Measurements from ENCODE around the gene MS4A3.
"Not testable (repeated sequence)": the region's sequence is repeated elsewhere in the genome, so short reads cannot be mapped to it uniquely, and the experiment has no call there.

The MS4A3 gene, protein sequence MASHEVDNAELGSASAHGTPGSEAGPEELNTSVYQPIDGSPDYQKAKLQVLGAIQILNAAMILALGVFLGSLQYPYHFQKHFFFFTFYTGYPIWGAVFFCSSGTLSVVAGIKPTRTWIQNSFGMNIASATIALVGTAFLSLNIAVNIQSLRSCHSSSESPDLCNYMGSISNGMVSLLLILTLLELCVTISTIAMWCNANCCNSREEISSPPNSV

DNA sequence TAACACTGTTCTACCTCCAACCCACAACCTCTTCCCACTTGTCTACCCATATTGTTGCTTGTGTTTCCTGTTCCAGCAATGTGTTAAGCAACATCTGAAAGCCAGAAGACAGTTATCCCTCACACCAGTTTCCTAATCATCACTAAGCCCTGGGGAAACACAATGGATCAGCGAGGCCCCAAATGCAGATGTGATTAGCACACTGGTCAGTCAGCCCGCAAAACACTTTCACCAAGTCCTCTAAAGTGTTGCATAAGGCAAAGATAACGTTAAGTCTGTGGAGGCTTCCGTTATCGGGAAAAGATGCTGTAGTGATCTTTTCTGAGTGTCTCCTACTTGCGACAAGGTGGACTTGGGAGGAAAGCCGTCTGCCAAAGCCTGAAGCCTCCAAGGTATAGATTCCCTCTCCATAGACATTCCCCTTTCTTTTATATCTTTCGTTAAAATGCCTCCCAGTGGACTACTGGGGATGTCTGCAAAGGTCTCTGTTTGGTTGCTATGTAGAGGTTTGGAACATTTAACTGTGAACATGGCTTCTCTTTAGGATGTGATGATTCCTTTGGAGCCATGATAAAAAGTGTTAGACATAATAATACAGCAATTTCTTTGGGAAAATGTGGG is at the start of gene MS4A3:
TSS of gene MS4A3 (plus strand) at position 317 of the 621 bp plus-strand sequence. CDS start 4,496 bp downstream, outside the sequence.
- in situ Hi-C loops (cut with MboI; ENCODE audit: low sequenced_read_pairs), result no loop called here

DNA sequence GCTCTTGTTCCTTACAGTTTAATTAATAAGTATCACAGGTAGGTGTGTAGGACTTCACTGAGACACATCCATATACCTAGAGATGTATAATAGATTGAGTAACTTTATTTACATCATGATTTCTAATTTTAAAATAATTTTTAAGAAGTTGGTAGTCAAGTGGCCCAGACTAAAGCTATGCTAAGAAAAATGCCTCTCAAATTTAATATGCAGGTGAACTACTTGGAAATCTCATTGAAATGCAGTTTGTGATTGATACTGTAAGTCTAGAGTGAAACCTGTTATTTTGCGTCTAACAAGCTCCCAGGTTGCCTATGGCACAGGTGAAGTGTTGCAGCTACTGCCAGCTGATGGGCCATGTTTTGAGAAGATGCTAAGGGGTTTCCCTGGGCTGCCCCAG is 39.6 kb upstream of the MS4A3 start, which contains the start of gene OOSP4B:
TSS of gene OOSP4B (plus strand) at position 301 of the 400 bp plus-strand sequence.
- in situ Hi-C loops (cut with MboI; ENCODE audit: low sequenced_read_pairs), result no loop called here

GRCh38 chr11:60018058-60018457 is 38.4 kb upstream of the MS4A3 start:
- in situ Hi-C loops (cut with MboI; ENCODE audit: low sequenced_read_pairs), result no loop called here

DNA sequence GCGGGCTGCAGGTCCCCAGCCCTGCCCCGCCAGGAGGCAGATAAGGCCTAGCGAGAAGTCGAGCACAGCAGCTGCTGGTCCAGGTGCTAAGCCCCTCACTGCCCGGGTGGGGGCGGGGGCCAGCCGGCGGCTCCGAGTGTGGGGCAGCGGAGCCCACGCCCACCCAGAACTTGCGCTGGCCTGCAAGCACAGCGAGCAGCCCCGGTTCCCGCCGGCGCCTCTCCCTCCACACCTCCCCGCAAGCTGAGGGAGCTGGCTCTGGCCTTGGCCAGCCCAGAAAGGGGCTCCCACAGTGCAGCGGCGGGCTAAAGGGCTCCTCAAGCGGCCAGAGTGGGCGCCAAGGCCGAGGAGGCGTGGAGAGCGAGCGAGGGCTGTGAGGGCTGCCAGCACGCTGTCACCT is 36.1 kb upstream of the MS4A3 start:
- in situ Hi-C loops (cut with MboI; ENCODE audit: low sequenced_read_pairs), result not testable (repeated sequence)

DNA sequence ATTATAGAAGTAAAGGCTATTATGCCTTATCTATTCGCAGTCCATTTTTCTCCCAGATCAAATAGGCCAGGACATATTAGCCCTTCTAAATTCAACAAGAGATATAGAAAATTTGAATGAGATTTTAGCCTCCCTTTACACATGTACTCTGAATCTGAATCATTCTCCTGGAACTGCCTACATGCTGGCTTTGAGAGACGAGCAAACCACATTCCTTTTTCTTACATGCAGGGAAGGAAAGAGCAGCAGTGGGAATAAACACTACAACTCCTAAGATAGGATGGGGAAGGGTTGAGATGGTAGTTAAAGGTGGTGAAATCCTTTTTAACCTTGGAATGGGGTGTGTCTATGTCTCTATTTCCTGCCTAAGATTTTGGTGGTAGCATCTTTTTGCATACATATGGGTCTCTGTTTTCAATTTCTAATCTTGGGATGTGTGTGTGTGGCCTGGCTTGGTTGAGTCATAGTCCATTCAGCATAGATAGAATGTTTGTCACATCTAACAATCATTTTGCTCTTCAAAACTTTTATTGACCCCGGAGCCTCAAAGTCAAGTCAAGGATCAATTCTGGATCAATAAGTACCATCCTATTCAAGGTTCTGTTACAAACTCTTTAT is 27.3 kb upstream of the MS4A3 start:
- in situ Hi-C loops (cut with MboI; ENCODE audit: low sequenced_read_pairs), result no loop called here

- in situ Hi-C loops (cut with MboI; ENCODE audit: low sequenced_read_pairs), result no loop called here
These were observed 16.4 kb upstream of the MS4A3 start, which contains the start of gene OOSP2 for GRCh38 chr11:60040109-60040508. Gene OOSP2, plus strand, starts transcription at chr11:60040409. Its CDS starts 51 bp downstream, at chr11:60040460.

DNA sequence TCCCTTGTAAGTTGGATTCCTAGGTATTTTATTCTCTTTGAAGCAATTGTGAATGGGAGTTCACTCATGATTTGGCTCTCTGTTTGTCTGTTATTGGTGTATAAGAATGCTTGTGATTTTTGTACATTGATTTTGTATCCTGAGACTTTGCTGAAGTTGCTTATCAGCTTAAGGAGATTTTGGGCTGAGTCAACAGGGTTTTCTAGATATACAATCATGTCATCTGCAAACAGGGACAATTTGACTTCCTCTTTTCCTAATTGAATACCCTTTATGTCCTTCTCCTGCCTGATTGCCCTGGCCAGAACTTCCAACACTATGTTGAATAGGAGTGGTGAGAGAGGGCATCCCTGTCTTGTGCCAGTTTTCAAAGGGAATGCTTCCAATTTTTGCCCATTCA is 6.0 kb upstream of the MS4A3 start:
- in situ Hi-C loops (cut with MboI; ENCODE audit: low sequenced_read_pairs), result not testable (repeated sequence)

- in situ Hi-C loops (cut with MboI; ENCODE audit: low sequenced_read_pairs), result not testable (repeated sequence)
These were observed 5.6 kb upstream of the MS4A3 start for GRCh38 chr11:60050839-60051238.

- in situ Hi-C loops (cut with MboI; ENCODE audit: low sequenced_read_pairs), result no loop called here
These were observed 2.6 kb downstream of the MS4A3 start for GRCh38 chr11:60059052-60059451.

DNA sequence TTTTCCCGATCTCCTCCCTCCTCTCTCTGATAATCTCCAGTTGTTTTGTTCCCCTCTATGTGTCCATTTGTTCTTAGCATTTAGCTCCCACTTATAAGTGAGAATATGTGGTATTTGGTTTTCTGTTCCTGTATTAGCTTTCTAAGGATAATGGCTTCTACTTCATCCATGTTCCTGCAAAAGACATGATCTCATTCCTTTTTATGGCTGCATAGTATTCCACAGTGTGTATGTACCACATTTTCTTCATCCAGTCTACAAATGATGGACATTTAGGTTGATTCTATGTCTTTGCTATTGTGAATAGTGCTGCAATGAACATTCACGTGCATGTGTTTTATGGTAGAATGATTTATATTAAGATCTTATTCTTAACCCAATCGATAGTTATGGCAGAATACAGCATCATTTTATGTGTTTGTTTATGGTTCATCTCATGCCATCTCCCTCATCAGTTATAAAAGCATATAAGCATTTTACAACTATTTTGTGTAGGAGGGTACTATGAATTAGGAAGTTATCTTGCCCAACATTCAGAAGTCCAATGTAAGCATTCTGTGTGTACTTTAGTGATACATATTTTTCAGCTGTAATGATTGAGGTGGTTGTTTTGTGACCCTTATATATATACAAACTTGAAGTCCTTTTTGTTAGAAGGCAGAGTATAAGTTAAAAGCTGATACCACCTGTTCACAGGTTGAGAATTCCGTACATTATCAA is 3.2 kb downstream of the MS4A3 start:
- in situ Hi-C loops (cut with MboI; ENCODE audit: low sequenced_read_pairs), result no loop called here

GRCh38 chr11:60064111-60064510 is 7.6 kb downstream of the MS4A3 start:
- in situ Hi-C loops (cut with MboI; ENCODE audit: low sequenced_read_pairs), result no loop called here

DNA sequence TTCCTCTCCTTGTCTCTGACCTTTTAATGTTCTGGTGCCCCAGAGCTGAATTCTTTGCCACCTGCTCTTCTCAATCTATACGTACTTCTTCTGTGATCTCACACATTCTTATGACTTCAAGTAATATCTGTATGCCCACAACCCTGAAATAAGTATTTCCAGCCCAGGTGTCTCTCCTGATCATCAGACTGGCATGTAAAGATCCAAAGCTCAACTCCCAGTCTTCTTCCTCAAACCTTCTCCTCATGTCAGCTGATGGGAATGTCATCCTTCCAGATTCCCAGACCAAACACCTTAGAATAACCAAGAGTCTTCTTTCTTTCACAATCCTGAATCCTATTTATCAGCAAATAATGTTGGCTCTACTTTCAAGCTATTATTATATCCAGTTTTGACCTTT is 9.3 kb downstream of the MS4A3 start:
- in situ Hi-C loops (cut with MboI; ENCODE audit: low sequenced_read_pairs), result no loop called here

- in situ Hi-C loops (cut with MboI; ENCODE audit: low sequenced_read_pairs), result no loop called here
These were observed 13.0 kb downstream of the MS4A3 start for GRCh38 chr11:60069450-60069849.

DNA sequence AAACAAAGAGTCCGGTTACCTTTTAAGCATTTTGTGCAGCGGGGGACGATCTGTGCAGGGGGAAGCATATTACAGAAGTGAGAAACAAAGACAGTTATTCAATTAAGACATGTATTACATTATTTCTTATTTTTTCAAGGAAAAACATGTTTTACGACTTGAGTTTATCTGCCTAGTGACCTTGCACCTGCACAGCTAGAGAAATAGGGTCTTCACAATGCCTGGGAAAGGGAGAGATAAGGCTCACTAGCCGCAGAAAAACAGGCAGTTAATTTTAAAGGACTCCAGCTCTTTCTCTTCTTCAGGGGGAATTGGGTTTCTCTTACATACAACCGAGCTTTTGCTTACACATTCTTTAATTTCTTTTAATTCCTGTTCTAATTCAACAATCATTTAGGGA is 15.2 kb downstream of the MS4A3 start:
- in situ Hi-C loops (cut with MboI; ENCODE audit: low sequenced_read_pairs), result not testable (repeated sequence)

GRCh38 chr11:60077216-60077817 is 20.9 kb downstream of the MS4A3 start:
- in situ Hi-C loops (cut with MboI; ENCODE audit: low sequenced_read_pairs), result no loop called here

GRCh38 chr11:60077981-60078380 is 21.5 kb downstream of the MS4A3 start:
- in situ Hi-C loops (cut with MboI; ENCODE audit: low sequenced_read_pairs), result no loop called here

- in situ Hi-C loops (cut with MboI; ENCODE audit: low sequenced_read_pairs), result no loop called here
These were observed 22.3 kb downstream of the MS4A3 start for GRCh38 chr11:60078745-60079144.

DNA sequence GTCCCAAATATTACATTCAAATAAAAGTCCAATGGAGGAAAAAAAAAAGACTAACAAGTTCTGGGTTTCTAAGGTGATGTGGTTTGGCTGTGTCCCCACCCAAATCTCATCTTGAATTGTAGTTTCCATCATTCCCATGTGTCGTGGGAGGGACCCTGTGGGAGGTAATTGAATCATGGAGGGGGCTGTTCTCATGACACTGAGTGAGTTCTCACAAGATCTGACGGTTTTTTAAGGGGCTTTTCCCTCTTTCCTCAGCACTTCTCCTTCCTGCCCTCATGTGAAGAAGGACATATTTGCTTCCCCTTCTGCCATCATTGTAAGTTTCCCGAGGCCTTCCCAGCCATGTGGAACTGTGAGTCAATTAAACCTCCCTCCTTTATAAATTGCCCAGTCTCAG is 24.1 kb downstream of the MS4A3 start:
- in situ Hi-C loops (cut with MboI; ENCODE audit: low sequenced_read_pairs), result no loop called here

DNA sequence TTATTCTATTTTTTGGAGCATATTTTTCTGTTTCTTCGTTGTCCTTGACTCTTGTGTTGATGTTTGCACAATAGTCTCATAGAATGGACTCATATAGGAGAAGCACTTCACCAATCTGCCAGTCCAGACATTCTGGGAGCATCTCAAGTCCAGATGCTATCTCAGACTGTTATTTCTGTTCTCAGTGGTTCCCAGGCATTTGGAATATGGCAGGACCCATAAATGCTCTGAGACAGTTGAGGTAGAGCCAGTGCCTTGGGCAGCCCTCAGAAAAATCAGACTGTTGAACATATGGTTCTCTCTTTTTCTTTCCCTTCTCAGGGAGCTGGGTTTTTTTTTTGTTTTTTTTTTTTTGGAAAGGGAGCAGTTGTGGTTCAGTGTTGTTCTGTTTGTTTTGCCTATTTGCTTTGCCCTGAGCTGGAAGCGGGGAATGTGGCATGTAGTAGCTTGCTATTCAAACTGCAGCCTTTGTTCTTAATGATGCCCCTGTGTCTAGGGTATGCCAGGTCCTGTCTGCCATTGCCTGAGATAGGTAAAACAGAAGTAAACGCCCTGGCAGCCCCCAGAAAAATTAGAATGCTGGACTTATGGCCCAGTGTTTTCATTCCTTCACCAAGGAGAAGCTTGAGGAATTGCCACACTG is 28.3 kb downstream of the MS4A3 start:
- in situ Hi-C loops (cut with MboI; ENCODE audit: low sequenced_read_pairs), result no loop called here

DNA sequence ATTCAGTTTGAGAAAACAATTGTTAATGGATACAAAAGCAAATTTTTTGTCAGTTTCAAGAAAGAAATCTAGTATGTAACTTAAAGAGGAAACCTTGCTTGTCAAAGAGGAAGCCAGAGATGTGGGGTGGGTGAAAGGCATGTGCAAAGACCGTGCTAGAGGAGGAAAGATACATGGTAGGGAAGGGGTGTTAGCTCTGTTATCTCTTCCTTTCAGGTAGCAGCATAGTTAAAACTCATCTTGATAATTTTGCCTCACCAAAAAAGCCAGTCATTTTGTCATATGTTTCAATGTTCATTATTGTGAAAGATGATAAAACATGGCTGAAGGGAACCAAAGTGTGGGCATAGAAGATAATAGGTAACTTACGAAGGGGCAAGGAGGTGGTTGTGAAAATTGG is 29.4 kb downstream of the MS4A3 start:
- in situ Hi-C loops (cut with MboI; ENCODE audit: low sequenced_read_pairs), result no loop called here

- in situ Hi-C loops (cut with MboI; ENCODE audit: low sequenced_read_pairs), result no loop called here
These were observed 30.8 kb downstream of the MS4A3 start for GRCh38 chr11:60087239-60087638.

Data from HL-60/S4 treated with retinoic acid at 250 ng/mL for 4 days and 3 days (cell line).